Suprapubic skin (tissue), 3 donors: ENCODE data around the gene CTNNA2.

Experiments
- CTCF ChIP-seq, 2 donors: fragments of 200-600 bp in 1 of 2; fragments of 450-650 bp in 1 of 2; sonication (generic) in 1 of 2; IDR thresholded peaks; one replicate each; pipeline ENCODE4 v1.5.1; 2016 to 2019; ENCODE audit warnings: antibody characterized with exemption in 2 of 2, mild to moderate bottlenecking in 1 of 2, moderate library complexity in 1 of 2
- EP300 ChIP-seq: sonication (generic); formaldehyde crosslinking; IDR thresholded peaks from one replicate; pipeline ENCODE4 v1.6.1; 2017; ENCODE audit warnings: antibody characterized with exemption

- no peak for TF ChIP-seq CTCF (IDR thresholded peaks at IDR 0.05)
- TF ChIP-seq EP300, result no peak
Measured at GRCh38 chr2:79952616-79953015, 439.8 kb downstream of the CTNNA2 start.
